ENCODE data around the gene SCARB2. TPM values are rescaled to one million over a fixed set of nuclear protein-coding genes. Genes with fewer than 3 reads are reported as not detected.

Gene SCARB2
- total and polyA plus RNA-seq, 2 donors (not counting 3 experiments of a cell fraction or from before 2014, with no cell fraction given) = 75.2 to 116 TPM

- DNase-seq (ENCODE audit: low read depth, low spot score) = no peak
- no peak for TF ChIP-seq CTCF (IDR thresholded peaks at IDR 0.05; ENCODE audit: extremely low read depth in 1 of 2, insufficient read depth in 1 of 2, low read depth in 1 of 2, low read length in 2 of 2)
- TF ChIP-seq EZH2 (IDR thresholded peaks at IDR 0.05; ENCODE audit: borderline replicate concordance, low read depth, low read length, severe bottlenecking) = no peak
- TF ChIP-seq FOS (IDR thresholded peaks at IDR 0.05; ENCODE audit: borderline replicate concordance, insufficient read depth, low read length) = no peak
- no peak for TF ChIP-seq MYC (IDR thresholded peaks at IDR 0.05; ENCODE audit: low read depth, low read length)
- TF ChIP-seq JUN (IDR thresholded peaks at IDR 0.05; ENCODE audit: borderline replicate concordance, insufficient read depth, insufficient read length, low read depth) = no peak
- TF ChIP-seq POLR2AphosphoS5 (IDR thresholded peaks at IDR 0.05; ENCODE audit: insufficient read depth, low read depth, low read length) = no peak
- no peak for TF ChIP-seq POLR2A (IDR thresholded peaks at IDR 0.05; ENCODE audit: low read depth, low read length)
- no peak for TF ChIP-seq MAX (IDR thresholded peaks at IDR 0.05; ENCODE audit: insufficient read depth, insufficient read length)
- no peak for TF ChIP-seq GATA2 (IDR thresholded peaks at IDR 0.05; ENCODE audit: insufficient read depth, insufficient read length, low read depth, low read length)
- Histone ChIP-seq H3K36me3 (ENCODE audit: control insufficient read depth in 2 of 2, extremely low read depth in 1 of 2, insufficient read depth in 2 of 2, low read length in 2 of 2) (no peaks in the 10 kb centered on the region), H3K4me3 (replicated peaks in 1 of 3; ENCODE audit: insufficient read depth in 1 of 3, low read depth in 1 of 3, low read length in 3 of 3) (no peak overlapping the region), H3K9ac (replicated peaks; ENCODE audit: extremely low read depth, insufficient read depth, low read length) (no peak overlapping the region), H3K4me2 (ENCODE audit: insufficient read depth, low read length) (no peak overlapping the region), H3K27me3 (ENCODE audit: control insufficient read depth in 2 of 2, insufficient read depth in 2 of 2, low read length in 2 of 2) (peaks cover 6 to 23% of the 10 kb centered on the region in 2 experiments), H3K4me1 (ENCODE audit: control insufficient read depth, extremely low read depth, insufficient read depth, low read length) (no peaks in the 10 kb centered on the region), H3K9me3 (replicated peaks; ENCODE audit: control insufficient read depth, insufficient read depth, low read length) (no peaks in the 10 kb centered on the region), H2AFZ (ENCODE audit: low read depth, low read length) (no peak overlapping the region), H4K20me1 (replicated peaks; ENCODE audit: control insufficient read depth, extremely low read depth, insufficient read depth, low read length) (no peaks in the 10 kb centered on the region), H3K79me2 (ENCODE audit: control insufficient read depth, insufficient read depth, low read length) (no peaks in the 10 kb centered on the region), H3K27ac (ENCODE audit: insufficient read depth, low read depth, low read length) (no peak overlapping the region), H3K9me1 (replicated peaks; ENCODE audit: control insufficient read depth, extremely low read depth, insufficient read depth, low read length) (no peaks in the 10 kb centered on the region)
- FAIRE-seq = no peak
- dilution Hi-C loops (cut with MboI; ENCODE audit: extremely low pct_ligation_motif_present, low sequenced_read_pairs) = no loop called here
- no TSS peak for BruUV-seq (replicated peaks)
- ChIA-PET POLR2A (no interaction called here), CTCF (interaction anchor here (1.4 kb wide), 1 partner anchor 56 kb away, joined by 4 read pairs; no protein-coding TSS in a partner anchor)
- intact Hi-C loops (cut with micrococcal nuclease) = no loop called here
Observed at GRCh38 chr4:76235407-76235806, 21.8 kb upstream of the SCARB2 start.
